Trophoblast cell (in vitro differentiated cells and primary cell): Measurements from ENCODE around the gene SARNP.

Source experiments
- DNase-seq, 2 donors: peaks; one replicate each; pipeline ENCODE4 v3.0.0-alpha.2; 2016
- H2AFZ ChIP-seq: 2 replicates; pipeline ENCODE4 v1.6.1; 2013; ENCODE audit warnings: low read length, moderate library complexity, mild to moderate bottlenecking; ENCODE audit not compliant: insufficient read depth, poor library complexity
- H2AK5ac ChIP-seq: 2 replicates; pipeline ENCODE4 v1.6.1; 2013; ENCODE audit warnings: mild to moderate bottlenecking, low read length
- H2BK120ac ChIP-seq: 2 replicates; pipeline ENCODE4 v1.6.1; 2013; ENCODE audit warnings: low read length, mild to moderate bottlenecking, moderate library complexity; ENCODE audit not compliant: insufficient read depth, poor library complexity
- H2BK12ac ChIP-seq: 2 replicates; pipeline ENCODE4 v1.6.1; 2013; ENCODE audit warnings: mild to moderate bottlenecking, low read length, moderate library complexity
- H2BK5ac ChIP-seq: 2 replicates; pipeline ENCODE4 v1.6.1; 2013; ENCODE audit warnings: low read length, low read depth, moderate library complexity, mild to moderate bottlenecking; ENCODE audit not compliant: poor library complexity
- H3K14ac ChIP-seq: 2 replicates; pipeline ENCODE4 v1.6.1; 2013; ENCODE audit warnings: mild to moderate bottlenecking, low read length
- H3K18ac ChIP-seq: 2 replicates; pipeline ENCODE4 v1.6.1; 2013; ENCODE audit warnings: mild to moderate bottlenecking, low read length
- H3K23ac ChIP-seq: 2 replicates; pipeline ENCODE4 v1.6.1; 2013; ENCODE audit warnings: low read length
- H3K27ac ChIP-seq: 2 replicates; pipeline ENCODE4 v1.5.1; 2013; ENCODE audit warnings: low read depth, mild to moderate bottlenecking, inconsistent platforms, low read length, moderate library complexity
- H3K27me3 ChIP-seq: 2 replicates; pipeline ENCODE4 v1.6.1; 2013; ENCODE audit warnings: inconsistent platforms, mild to moderate bottlenecking, low read length, moderate library complexity; ENCODE audit not compliant: insufficient read depth
- H3K36me3 ChIP-seq, 2 experiments: 1 replicate in 1 of 2; 2 replicates in 1 of 2; pipeline ENCODE4 v1.6.1; 2013; ENCODE audit warnings: low read length in 2 of 2, mild to moderate bottlenecking in 2 of 2, moderate library complexity in 1 of 2; ENCODE audit not compliant: insufficient read depth in 2 of 2, control insufficient read depth in 1 of 2
- H3K4ac ChIP-seq: 2 replicates; pipeline ENCODE4 v1.6.1; 2013; ENCODE audit warnings: low read depth, mild to moderate bottlenecking, low read length, moderate library complexity
- H3K4me1 ChIP-seq, 2 experiments: 1 replicate in 1 of 2; 2 replicates in 1 of 2; pipeline ENCODE4 v1.6.1; 2013; ENCODE audit warnings: low read length in 2 of 2, mild to moderate bottlenecking in 2 of 2, moderate library complexity in 1 of 2; ENCODE audit not compliant: insufficient read depth in 2 of 2, control insufficient read depth in 1 of 2
- H3K4me2 ChIP-seq: 2 replicates; pipeline ENCODE4 v1.6.1; 2013; ENCODE audit warnings: inconsistent platforms, mild to moderate bottlenecking, low read length, moderate library complexity
- H3K4me3 ChIP-seq: 2 replicates; pipeline ENCODE4 v1.5.1; 2013; ENCODE audit warnings: mild to moderate bottlenecking, low read depth, low read length, inconsistent platforms
- H3K79me1 ChIP-seq: one replicate; pipeline ENCODE4 v1.6.1; 2013; ENCODE audit warnings: low read length
- H3K79me2 ChIP-seq: 2 replicates; pipeline ENCODE4 v1.6.1; 2013; ENCODE audit warnings: low read length, mild to moderate bottlenecking; ENCODE audit not compliant: control insufficient read depth, insufficient read depth, poor library complexity
- H3K9ac ChIP-seq: 2 replicates; pipeline ENCODE4 v1.6.1; 2013; ENCODE audit warnings: mild to moderate bottlenecking, low read length
- H3K9me3 ChIP-seq: 2 replicates; pipeline ENCODE4 v1.6.1; 2013; ENCODE audit warnings: low read depth, mild to moderate bottlenecking, control low read depth, inconsistent platforms, low read length; ENCODE audit not compliant: insufficient read depth
- H4K12ac ChIP-seq: 2 replicates; pipeline ENCODE4 v1.6.1; 2013; ENCODE audit warnings: low read depth, mild to moderate bottlenecking, low read length, moderate library complexity
- H4K8ac ChIP-seq: 2 replicates; pipeline ENCODE4 v1.6.1; 2013; ENCODE audit warnings: low read depth, mild to moderate bottlenecking, low read length, moderate library complexity
- H4K91ac ChIP-seq: one replicate; pipeline ENCODE4 v1.6.1; 2013; ENCODE audit warnings: low read depth, mild to moderate bottlenecking, low read length, moderate library complexity
- WGBS: extraction: QIAGEN DNeasy Blood & Tissue Kit; methylation state at CpG from one replicate; pipeline ENCODE4 v1.1.7; 2013; ENCODE audit warnings: missing lambda C conversion rate; ENCODE audit not compliant: insufficient read length, insufficient coverage; ENCODE audit errors: extremely low coverage; 5-methylcytosine and 5-hydroxymethylcytosine counted together

Gene SARNP

DNA sequence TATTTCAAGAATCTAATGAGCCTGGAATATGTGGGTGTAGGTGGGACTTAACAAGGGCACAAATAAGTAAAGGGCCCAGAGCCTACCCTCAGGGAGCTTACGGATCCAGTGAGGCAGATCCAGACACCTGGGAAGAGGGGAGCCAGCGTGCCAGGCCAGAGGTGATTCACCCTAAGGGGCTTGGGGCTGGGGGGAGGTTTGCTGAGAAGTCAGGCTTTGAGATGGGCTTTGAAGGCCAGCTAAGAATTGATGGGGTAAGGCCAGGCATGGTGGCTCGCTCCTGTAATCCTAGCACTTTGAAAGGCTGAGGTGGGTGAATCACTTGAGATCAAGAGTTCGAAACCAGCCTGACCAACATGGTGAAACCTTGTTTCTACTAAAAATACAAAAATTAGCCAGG, 25.9 kb upstream of the SARNP start:
- Histone ChIP-seq H4K12ac (no peak overlapping the region), H2BK5ac (no peak overlapping the region), H2AK5ac (no peak overlapping the region), H2BK120ac (no peak overlapping the region), H3K14ac (no peak overlapping the region), H3K18ac (peak overlapping the region; percentile 46), H3K4me2 (no peak overlapping the region), H3K27me3 (no peaks in the 10 kb centered on the region), H3K79me1 (peaks cover 9% of the 10 kb centered on the region), H3K9me3 (no peaks in the 10 kb centered on the region), H2AFZ (peak overlapping the region; percentile 25), H3K4me3 (no peak overlapping the region), H3K4ac (no peak overlapping the region), H4K8ac (no peak overlapping the region), H3K36me3 (peaks cover 0 to under 1% of the 10 kb centered on the region in 2 experiments), H3K23ac (no peak overlapping the region), H3K9ac (no peak overlapping the region), H3K27ac (no peak overlapping the region), H2BK12ac (peak overlapping the region; percentile 92), H4K91ac (peak overlapping the region; percentile 59), H3K79me2 (peaks cover 4% of the 10 kb centered on the region), H3K4me1 (peaks cover 19 to 24% of the 10 kb centered on the region in 2 experiments)
- whole genome bisulfite sequencing, result no CpG with 5 or more reads among the region's 4 CpGs
- DNase-seq, result no peak

DNA sequence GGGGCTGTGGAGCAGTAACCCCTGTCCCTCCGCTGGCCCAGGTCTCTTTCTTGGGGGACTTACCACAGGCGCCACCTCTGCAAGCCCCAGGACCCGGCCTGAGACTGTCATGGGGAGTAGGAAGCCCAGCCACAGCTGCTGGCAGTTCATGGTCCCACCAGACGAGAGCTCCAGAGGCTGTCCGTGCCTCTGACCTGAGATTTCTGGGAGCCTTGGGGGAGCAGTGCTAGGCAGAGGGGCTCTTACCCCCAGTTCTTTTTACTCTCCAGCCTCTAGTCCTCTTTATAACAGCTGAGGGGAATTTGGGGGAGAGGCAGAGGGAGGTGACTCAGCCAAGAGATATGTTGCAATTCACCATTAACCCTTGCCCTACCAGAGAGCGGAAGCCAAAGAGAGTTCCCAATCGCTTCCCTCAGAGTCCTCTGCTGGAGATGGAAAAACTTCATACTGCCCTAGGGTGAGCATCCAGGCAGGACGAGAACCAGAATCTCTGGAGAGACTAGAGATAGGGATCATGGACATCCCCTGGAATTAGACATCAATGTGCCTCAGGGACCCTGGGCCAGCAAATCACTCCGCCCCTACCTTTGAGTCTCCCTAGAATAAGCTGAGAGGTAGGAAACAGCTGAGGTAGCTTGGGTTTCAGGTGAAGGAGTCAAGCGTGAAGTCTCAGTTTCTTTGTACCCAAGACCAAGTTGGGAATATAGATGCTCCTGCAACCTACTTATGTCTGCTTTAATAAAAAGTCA, 25.3 kb upstream of the SARNP start, which contains the start of gene MMP19:
Gene MMP19 (minus strand): TSS at position 256 of the 749 bp plus-strand sequence. CDS start 106 bp downstream, at position 150.
- Histone ChIP-seq H3K36me3 (peaks cover 0 to 2% of the 10 kb centered on the region in 2 experiments), H3K4me1 (peaks cover 19 to 24% of the 10 kb centered on the region in 2 experiments), H4K91ac (peak within 1 kb of the TSS; percentile 98), H2BK12ac (peak within 1 kb of the TSS; percentile 92), H3K4ac (peak within 1 kb of the TSS; percentile 8), H2AK5ac (peak within 1 kb of the TSS; percentile 9), H3K23ac (no peak within 1 kb of the TSS), H4K8ac (peak within 1 kb of the TSS; percentile 7), H2BK5ac (peak within 1 kb of the TSS; percentile 29), H3K4me3 (no peak within 1 kb of the TSS), H3K9ac (peak within 1 kb of the TSS; percentile 23), H4K12ac (peak within 1 kb of the TSS; percentile 33), H3K18ac (peak within 1 kb of the TSS; percentile 93), H3K4me2 (peak within 1 kb of the TSS; percentile 64), H3K9me3 (no peaks in the 10 kb centered on the region), H3K79me2 (peaks cover 4% of the 10 kb centered on the region), H2BK120ac (peak within 1 kb of the TSS; percentile 82), H3K27ac (peak within 1 kb of the TSS; percentile 68), H3K79me1 (peaks cover 9% of the 10 kb centered on the region), H3K14ac (peak within 1 kb of the TSS; percentile 95), H3K27me3 (no peaks in the 10 kb centered on the region), H2AFZ (peak within 1 kb of the TSS; percentile 79)
- peak; percentile 39 to 56 for DNase-seq
- no CpG with 5 or more reads among the region's 10 CpGs for WGBS

DNA sequence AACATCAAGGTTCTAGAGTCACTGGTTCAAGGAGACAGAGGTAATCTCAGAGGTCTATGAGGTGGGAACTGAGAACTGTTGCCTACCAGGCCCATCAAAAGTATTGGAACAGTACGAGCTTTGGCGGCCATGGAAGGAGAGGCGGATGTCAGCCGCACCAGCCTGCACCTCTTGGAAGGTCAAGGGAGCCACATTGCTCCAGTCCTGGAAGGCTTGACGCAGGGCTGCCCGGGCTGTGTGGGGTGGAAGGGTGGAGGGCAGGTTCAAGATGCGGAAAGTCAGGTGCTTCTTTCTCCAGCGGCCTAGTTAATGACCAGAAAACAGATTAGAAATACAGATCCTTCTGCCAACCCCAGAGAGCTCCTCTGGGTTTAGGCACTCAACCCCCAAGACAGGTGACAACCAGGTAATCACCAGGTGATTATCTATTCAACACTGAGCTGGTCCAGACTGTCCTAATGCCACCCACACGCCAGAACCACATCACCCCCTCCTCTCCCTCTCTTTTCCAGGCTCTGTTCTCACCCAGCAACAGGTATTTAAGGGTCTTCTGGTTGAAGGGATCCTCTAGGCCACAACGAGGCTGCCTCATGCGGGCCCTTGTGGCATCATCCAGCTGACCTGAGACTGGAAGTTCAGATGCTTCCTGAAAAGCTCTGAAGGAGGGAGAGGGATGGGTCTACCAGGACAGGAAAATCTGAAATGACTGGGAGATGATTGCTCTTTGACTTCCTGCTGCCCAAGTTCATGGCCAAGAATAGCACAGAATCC, 23.2 kb upstream of the SARNP start:
- Histone ChIP-seq H4K12ac (no peak overlapping the region), H3K9ac (no peak overlapping the region), H2AK5ac (no peak overlapping the region), H3K14ac (no peak overlapping the region), H3K4ac (no peak overlapping the region), H3K4me1 (peaks cover 19 to 20% of the 10 kb centered on the region in 2 experiments), H3K4me2 (no peak overlapping the region), H2BK12ac (peak overlapping the region; percentile 21), H3K27ac (no peak overlapping the region), H3K4me3 (no peak overlapping the region), H3K9me3 (no peaks in the 10 kb centered on the region), H3K18ac (no peak overlapping the region), H2BK5ac (no peak overlapping the region), H3K79me1 (peaks cover 9% of the 10 kb centered on the region), H4K8ac (no peak overlapping the region), H2AFZ (no peak overlapping the region), H2BK120ac (no peak overlapping the region), H3K36me3 (peaks cover 0 to 2% of the 10 kb centered on the region in 2 experiments), H4K91ac (peak overlapping the region; percentile 25), H3K79me2 (peaks cover 4% of the 10 kb centered on the region), H3K23ac (no peak overlapping the region), H3K27me3 (no peaks in the 10 kb centered on the region)
- no CpG with 5 or more reads among the region's 11 CpGs for WGBS
- peak in 1 of 2 donors; percentile 39 for DNase-seq

DNA sequence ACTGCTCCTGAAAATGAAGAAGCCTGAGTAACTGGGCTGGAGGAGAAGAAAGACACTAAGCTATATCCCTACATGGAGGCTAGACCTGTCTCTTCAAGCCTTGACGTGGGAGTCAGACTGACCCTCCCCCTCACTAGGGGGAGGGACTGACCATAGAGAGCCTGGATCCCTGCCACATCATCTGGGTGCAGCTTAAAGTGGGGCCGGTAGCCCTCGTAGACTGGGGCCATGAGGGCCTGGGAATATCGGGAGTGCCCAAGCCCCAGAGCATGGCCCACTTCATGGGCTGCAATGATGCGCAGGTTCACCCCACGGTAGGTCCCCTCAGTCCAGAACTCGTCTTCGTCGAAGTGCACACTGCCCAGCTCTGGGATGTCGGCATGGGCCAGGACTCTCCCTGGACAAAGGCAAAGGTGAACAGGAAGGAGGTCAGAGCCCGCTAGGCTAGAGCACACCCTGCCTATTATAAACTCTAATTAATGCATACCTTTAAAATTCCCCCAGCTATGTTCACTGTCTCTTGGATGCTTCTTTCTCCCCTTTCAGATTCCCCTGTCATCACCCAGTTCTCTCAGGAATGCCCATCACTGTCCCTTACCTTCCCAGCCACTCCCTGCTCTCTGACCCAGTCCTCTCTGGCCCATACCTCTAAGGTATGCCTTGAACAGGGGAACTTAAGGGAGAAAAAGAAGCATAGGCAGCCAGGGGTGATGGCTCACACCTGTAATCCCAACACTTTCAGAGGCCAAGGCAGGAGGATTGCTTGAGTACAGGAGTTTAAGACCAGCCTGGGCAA, 22.0 kb upstream of the SARNP start:
- Histone ChIP-seq H2BK5ac (no peak overlapping the region), H4K8ac (no peak overlapping the region), H3K14ac (no peak overlapping the region), H2AFZ (no peak overlapping the region), H3K27ac (no peak overlapping the region), H3K27me3 (no peaks in the 10 kb centered on the region), H3K9me3 (no peaks in the 10 kb centered on the region), H4K12ac (no peak overlapping the region), H3K9ac (no peak overlapping the region), H3K18ac (no peak overlapping the region), H3K4me1 (peaks cover 19 to 20% of the 10 kb centered on the region in 2 experiments), H2BK12ac (no peak overlapping the region), H3K36me3 (peaks cover 0 to 2% of the 10 kb centered on the region in 2 experiments), H3K79me1 (peaks cover 9% of the 10 kb centered on the region), H3K79me2 (peaks cover 4% of the 10 kb centered on the region), H2AK5ac (no peak overlapping the region), H2BK120ac (no peak overlapping the region), H3K4me3 (no peak overlapping the region), H4K91ac (no peak overlapping the region), H3K23ac (no peak overlapping the region), H3K4ac (no peak overlapping the region), H3K4me2 (no peak overlapping the region)
- peak; percentile 97 for DNase-seq
- WGBS, result no CpG with 5 or more reads among the region's 11 CpGs
